SH-SY5Y (cell line): ENCODE measurements around the gene SLC38A8.

Experiments
- GATA2 ChIP-seq: IDR thresholded peaks from 2 replicates; pipeline ENCODE4 v1.6.1; 2011; ENCODE audit warnings: mild to moderate bottlenecking, low read depth, low read length
- GATA3 ChIP-seq: IDR thresholded peaks from 2 replicates; pipeline ENCODE4 v1.6.1; 2011; ENCODE audit warnings: low read depth, mild to moderate bottlenecking, low read length, moderate library complexity

GRCh38 chr16:84069540-84069939 lies 26.9 kb upstream of the SLC38A8 start:
- TF ChIP-seq GATA2 = no peak
- no peak for TF ChIP-seq GATA3
